IPS-11a (cell line): ENCODE results near the gene HSD17B1.

Source experiments
- H3K4me3 ChIP-seq: one replicate; pipeline ENCODE4 v1.5.1; 2013; ENCODE audit warnings: low read depth, low read length, control low read depth

Gene HSD17B1

DNA sequence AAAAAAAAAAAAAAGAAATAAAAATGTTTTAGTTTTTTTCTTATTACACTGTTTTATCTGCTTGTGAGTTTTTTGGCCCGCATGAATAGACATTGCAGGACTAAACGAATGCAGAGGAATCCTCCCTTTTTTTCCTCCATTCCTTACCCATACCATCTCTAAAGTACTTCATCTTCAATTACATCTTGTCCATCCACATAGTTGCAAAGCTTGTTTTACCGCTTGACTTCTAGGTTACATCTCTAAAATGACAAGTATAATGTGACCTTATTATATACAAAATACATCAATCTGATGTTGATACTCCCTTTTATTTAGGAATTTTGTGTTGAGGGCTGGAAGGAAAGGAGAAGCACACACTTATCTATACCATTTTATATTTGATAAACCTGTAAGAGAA lies 43.7 kb downstream of the HSD17B1 start:
- no peak overlapping the region for H3K4me3 ChIP-seq

DNA sequence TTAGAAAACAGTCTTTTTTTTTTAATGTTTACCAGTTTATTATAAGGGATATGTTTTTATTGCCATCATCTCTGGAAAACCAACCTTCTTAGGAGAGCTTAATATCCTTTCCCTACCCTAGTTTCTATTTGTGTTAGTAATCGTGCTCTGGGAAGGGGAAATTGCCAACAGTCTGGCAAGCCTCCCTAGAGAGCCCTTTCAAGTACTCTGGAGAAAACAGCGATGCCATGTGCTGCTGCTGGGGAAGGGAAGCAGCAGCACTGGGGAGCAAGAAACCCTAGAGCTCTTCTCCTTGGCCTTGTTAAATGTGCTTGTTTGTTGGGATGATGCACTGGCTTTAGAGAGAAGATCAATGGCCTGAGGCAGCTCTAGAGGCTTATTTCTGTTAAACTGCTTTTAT lies 46.2 kb downstream of the HSD17B1 start:
- no peak overlapping the region for H3K4me3 ChIP-seq

DNA sequence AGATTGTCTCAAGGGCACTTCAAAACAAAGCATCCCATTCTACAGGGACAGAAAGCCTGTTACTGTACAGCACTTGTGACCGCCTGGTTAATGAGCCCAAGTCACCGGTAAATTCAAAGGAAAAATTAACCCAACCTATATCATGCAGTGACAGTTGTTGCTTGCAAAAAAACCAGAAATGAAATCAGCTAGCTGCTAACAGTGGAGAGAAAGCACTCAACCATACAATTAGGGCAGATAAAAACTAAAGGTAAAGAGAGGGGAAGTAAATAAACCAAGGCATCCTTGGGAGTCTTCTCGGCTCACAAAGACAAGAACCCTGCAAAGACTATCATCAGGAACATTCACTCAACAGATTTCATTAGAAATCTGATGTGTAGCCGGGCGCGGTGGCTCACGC lies 50.6 kb downstream of the HSD17B1 start:
- no peak overlapping the region for H3K4me3 ChIP-seq
